Lower lobe of right lung (tissue), 2 donors: Measurements from ENCODE around the gene SLC6A1. TPM values are rescaled to one million over a fixed set of nuclear protein-coding genes. Genes with fewer than 3 reads are reported as not detected.

Source experiments
- ATAC-seq, 2 donors: fragments of 200-7000 bp; cut with Tn5 transposase; one replicate each; pipeline ENCODE4 v1.9.1; 2020 to 2022; ENCODE audit warnings: mild to moderate bottlenecking in 2 of 2, moderate library complexity in 2 of 2
- DNase-seq: peaks from one replicate; pipeline ENCODE4 v3.0.0-alpha.2; 2020
- H3K27ac ChIP-seq: fragments of 200-600 bp; one replicate; pipeline ENCODE4 v1.8.0; 2022
- H3K27me3 ChIP-seq: fragments of 200-600 bp; one replicate; pipeline ENCODE4 v1.8.0; 2022; ENCODE audit warnings: low read depth
- H3K36me3 ChIP-seq: fragments of 200-600 bp; one replicate; pipeline ENCODE4 v1.8.0; 2022; ENCODE audit warnings: mild to moderate bottlenecking
- H3K4me1 ChIP-seq: fragments of 200-600 bp; one replicate; pipeline ENCODE4 v1.8.0; 2022
- H3K4me3 ChIP-seq: fragments of 200-600 bp; one replicate; pipeline ENCODE4 v1.8.0; 2022; ENCODE audit warnings: mild to moderate bottlenecking
- H3K9me3 ChIP-seq: fragments of 200-600 bp; one replicate; pipeline ENCODE4 v1.8.0; 2022
- CTCF ChIP-seq: fragments of 200-600 bp; IDR thresholded peaks from one replicate; pipeline ENCODE4 v1.8.0; 2022; ENCODE audit warnings: antibody characterized with exemption, mild to moderate bottlenecking
- intact Hi-C: fragments of 100-400 bp; cut with DNase I; formaldehyde crosslinking; loops from one replicate; pipeline ENCODE4 v1.11.0; 2022
- total RNA-seq: library from RNA; stranded (reverse); fragmentation: NEBNext Ultra II Directional; extraction: Animal tissue kit (Norgen Biotek cat#: 25700); gene quantifications from one replicate; pipeline ENCODE4 v1.2.1, GENCODE V29; 2021
- donor health status: DM: no; HTN: yes; CAD: no; lungs with severe emphysema.

Gene SLC6A1
- total RNA-seq, 1 donor from 2014 or later: 1.8 TPM

GRCh38 chr3:10949197-10949596 is 43.4 kb upstream of the SLC6A1 start:
- DNase-seq (no peak), ATAC-seq (no peak)
- Histone ChIP-seq H3K27me3 (no peaks in the 10 kb centered on the region), H3K4me1 (no peaks in the 10 kb centered on the region), H3K36me3 (no peaks in the 10 kb centered on the region), H3K4me3 (no peak overlapping the region), H3K9me3 (no peaks in the 10 kb centered on the region), H3K27ac (no peak overlapping the region)
- intact Hi-C loops: loop anchor here (10.0 kb wide), 1 partner anchor 106 kb away; no protein-coding TSS in a partner anchor
- TF ChIP-seq CTCF: no peak

- intact Hi-C loops: no loop called here
- no peak for DNase-seq
- no peaks in the 10 kb centered on the region for H3K36me3 ChIP-seq
- H3K9me3 ChIP-seq: no peaks in the 10 kb centered on the region
- H3K27me3 ChIP-seq: no peaks in the 10 kb centered on the region
- peak; percentile 48 for TF ChIP-seq CTCF
- peak; percentile 44 to 64 for ATAC-seq
- H3K4me3 ChIP-seq: no peak overlapping the region
- no peak overlapping the region for H3K27ac ChIP-seq
- no peaks in the 10 kb centered on the region for H3K4me1 ChIP-seq
Observed at GRCh38 chr3:10950476-10951294, 41.9 kb upstream of the SLC6A1 start.

- intact Hi-C loops: no loop called here
- no peaks in the 10 kb centered on the region for H3K9me3 ChIP-seq
- ATAC-seq: no peak
Observed at GRCh38 chr3:10951295-10951926, 41.1 kb upstream of the SLC6A1 start.

GRCh38 chr3:10952525-10952924 is 40.0 kb upstream of the SLC6A1 start:
- Histone ChIP-seq H3K9me3 (no peaks in the 10 kb centered on the region), H3K4me3 (no peak overlapping the region), H3K27ac (no peak overlapping the region), H3K4me1 (peaks cover 13% of the 10 kb centered on the region), H3K27me3 (no peaks in the 10 kb centered on the region), H3K36me3 (no peaks in the 10 kb centered on the region)
- intact Hi-C loops: no loop called here
- no peak for ATAC-seq
- no peak for DNase-seq
- TF ChIP-seq CTCF: no peak

More at GRCh38 chr3:10951295-10951926, 41.1 kb upstream of the SLC6A1 start:
- no peak for TF ChIP-seq CTCF
- no peak overlapping the region for H3K4me3 ChIP-seq
- no peak overlapping the region for H3K27ac ChIP-seq
- no peaks in the 10 kb centered on the region for H3K36me3 ChIP-seq
- no peak for DNase-seq
- H3K27me3 ChIP-seq: no peaks in the 10 kb centered on the region
- H3K4me1 ChIP-seq: peaks cover 5% of the 10 kb centered on the region

- no peak for TF ChIP-seq CTCF
- no peaks in the 10 kb centered on the region for H3K9me3 ChIP-seq
- H3K4me1 ChIP-seq: peaks cover 33% of the 10 kb centered on the region
- no peak overlapping the region for H3K4me3 ChIP-seq
- no peak for ATAC-seq
- DNase-seq: no peak
- H3K27me3 ChIP-seq: no peaks in the 10 kb centered on the region
- intact Hi-C loops: no loop called here
- no peak overlapping the region for H3K27ac ChIP-seq
- no peaks in the 10 kb centered on the region for H3K36me3 ChIP-seq
Observed at GRCh38 chr3:10954740-10955139, 37.8 kb upstream of the SLC6A1 start.
